Bronchial epithelial cell (primary cell): Measurements from ENCODE around the gene USP35. TPM values are rescaled to one million over a fixed set of nuclear protein-coding genes. Genes with fewer than 3 reads are reported as not detected.

ENCODE experiments used
- DNase-seq: peaks from one replicate; pipeline ENCODE4 v3.0.0-alpha.2; 2010; ENCODE audit warnings: low read depth
- FAIRE-seq: peaks from 2 replicates; lab custom pipeline; 2011; peaks lifted over from hg19 to GRCh38; lab: Jason Lieb, UNC
- H3K27me3 ChIP-seq: 2 replicates; pipeline ENCODE4 v1.5.1; 2011; ENCODE audit warnings: low read length; ENCODE audit not compliant: control insufficient read depth, insufficient read depth
- H3K36me3 ChIP-seq: 2 replicates; pipeline ENCODE4 v1.5.1; 2011; ENCODE audit warnings: low read length; ENCODE audit not compliant: control insufficient read depth, insufficient read depth
- H3K4me3 ChIP-seq: 2 replicates; pipeline ENCODE4 v1.5.1; 2011; ENCODE audit warnings: mild to moderate bottlenecking, low read depth, low read length, control low read depth
- total RNA-seq: library from RNA; depleted of rRNA; stranded (reverse); fragments of >200 nt; gene quantifications from 2 replicates; pipeline ENCODE4 v1.2.1, GENCODE V29; 2014
- TF ChIP-seq, protein P1 (sequence below): IDR thresholded peaks from 2 replicates; pipeline ENCODE4 v1.5.1; 2011; ENCODE audit warnings: mild to moderate bottlenecking, moderate library complexity, low read length, control low read depth, inconsistent platforms; ENCODE audit not compliant: insufficient read depth, severe bottlenecking

The USP35 gene
- total RNA-seq, 1 donor from 2014 or later: 3.7 TPM

DNA sequence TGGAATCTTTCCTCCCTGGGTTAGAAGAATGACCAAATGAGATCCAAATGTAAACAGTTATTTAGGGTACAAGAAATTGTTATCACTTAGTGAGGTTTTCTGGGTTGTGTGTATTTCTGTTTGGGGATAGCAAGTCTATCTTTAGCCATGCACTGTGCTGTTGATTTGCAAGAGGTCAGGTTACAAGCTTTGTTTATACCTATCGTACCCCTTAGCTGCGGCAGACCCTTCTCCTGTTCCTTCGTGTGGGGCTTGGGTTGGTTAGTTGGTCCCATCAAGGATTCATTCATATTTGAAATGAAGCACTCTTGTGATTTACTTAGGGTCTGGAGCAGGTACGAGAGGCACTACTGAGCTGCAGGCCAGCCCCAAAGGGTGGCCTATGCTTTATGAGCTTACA lies 72.6 kb downstream of the USP35 start:
- H3K27me3 ChIP-seq: no peaks in the 10 kb centered on the region
- TF ChIP-seq, protein P1, sequence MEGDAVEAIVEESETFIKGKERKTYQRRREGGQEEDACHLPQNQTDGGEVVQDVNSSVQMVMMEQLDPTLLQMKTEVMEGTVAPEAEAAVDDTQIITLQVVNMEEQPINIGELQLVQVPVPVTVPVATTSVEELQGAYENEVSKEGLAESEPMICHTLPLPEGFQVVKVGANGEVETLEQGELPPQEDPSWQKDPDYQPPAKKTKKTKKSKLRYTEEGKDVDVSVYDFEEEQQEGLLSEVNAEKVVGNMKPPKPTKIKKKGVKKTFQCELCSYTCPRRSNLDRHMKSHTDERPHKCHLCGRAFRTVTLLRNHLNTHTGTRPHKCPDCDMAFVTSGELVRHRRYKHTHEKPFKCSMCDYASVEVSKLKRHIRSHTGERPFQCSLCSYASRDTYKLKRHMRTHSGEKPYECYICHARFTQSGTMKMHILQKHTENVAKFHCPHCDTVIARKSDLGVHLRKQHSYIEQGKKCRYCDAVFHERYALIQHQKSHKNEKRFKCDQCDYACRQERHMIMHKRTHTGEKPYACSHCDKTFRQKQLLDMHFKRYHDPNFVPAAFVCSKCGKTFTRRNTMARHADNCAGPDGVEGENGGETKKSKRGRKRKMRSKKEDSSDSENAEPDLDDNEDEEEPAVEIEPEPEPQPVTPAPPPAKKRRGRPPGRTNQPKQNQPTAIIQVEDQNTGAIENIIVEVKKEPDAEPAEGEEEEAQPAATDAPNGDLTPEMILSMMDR: no peak
- DNase-seq (no peak), FAIRE-seq (no peak)
- no peak overlapping the region for H3K4me3 ChIP-seq
- H3K36me3 ChIP-seq: no peaks in the 10 kb centered on the region

DNA sequence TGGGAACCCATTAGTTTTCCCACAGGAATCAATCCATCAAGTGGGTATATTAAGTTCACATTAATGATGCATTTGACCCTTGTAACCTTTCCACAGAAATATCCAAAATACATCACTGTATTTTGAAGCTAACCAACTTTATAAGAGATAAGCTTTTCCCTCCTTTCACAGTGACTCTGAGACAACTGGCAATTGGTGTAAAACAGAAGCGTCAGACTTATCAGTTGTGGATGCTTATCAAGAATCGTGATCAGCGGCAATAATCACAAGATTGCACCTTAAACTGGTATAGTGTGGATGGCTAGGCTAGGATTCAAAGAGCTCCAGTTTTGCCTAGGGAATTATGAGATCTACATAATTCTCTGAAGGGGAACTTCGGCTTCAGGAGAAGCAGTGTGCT lies 73.1 kb downstream of the USP35 start:
- TF ChIP-seq, protein P1: no peak
- DNase-seq: no peak
- no peak for FAIRE-seq
- Histone ChIP-seq H3K27me3 (no peaks in the 10 kb centered on the region), H3K36me3 (no peaks in the 10 kb centered on the region), H3K4me3 (no peak overlapping the region)

DNA sequence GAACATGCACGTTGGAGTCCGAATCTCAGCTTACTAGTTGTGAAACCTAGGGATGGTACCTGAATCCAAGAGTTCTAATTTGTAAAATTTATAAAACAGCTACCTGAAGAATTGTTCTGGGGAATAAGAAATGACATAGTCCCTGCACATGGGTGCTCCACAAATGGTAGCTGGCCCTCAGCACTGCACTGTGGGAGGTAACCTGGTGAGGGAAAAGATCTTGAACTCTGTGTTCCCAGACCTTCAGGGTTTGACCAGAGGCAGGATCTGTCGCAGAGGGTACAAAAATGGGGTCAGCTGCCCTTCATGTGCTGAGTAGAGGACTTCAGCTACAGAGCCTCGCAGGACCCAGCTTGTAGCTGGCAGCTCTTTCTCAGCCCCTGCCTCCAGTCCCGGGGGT lies 73.5 kb downstream of the USP35 start:
- FAIRE-seq: no peak
- no peak overlapping the region for H3K4me3 ChIP-seq
- H3K36me3 ChIP-seq: no peaks in the 10 kb centered on the region
- TF ChIP-seq, protein P1: no peak
- H3K27me3 ChIP-seq: no peaks in the 10 kb centered on the region
- DNase-seq: no peak

GRCh38 chr11:78262691-78263090 lies 74.0 kb downstream of the USP35 start:
- no peak for DNase-seq
- TF ChIP-seq, protein P1: no peak
- Histone ChIP-seq H3K36me3 (no peaks in the 10 kb centered on the region), H3K27me3 (no peaks in the 10 kb centered on the region), H3K4me3 (no peak overlapping the region)
- FAIRE-seq: no peak

Other genes with a start within 250 kb of the USP35 start
- gene INTS4, start 194.3 kb upstream of the USP35 start, total RNA-seq: 17.5 and 29.7 TPM in 2 replicates
- gene KCTD14, start 165.6 kb upstream of the USP35 start, total RNA-seq: 0.77 and 1.3 TPM in 2 replicates
- not detected in 2 replicates for gene THRSP, start 125.1 kb upstream of the USP35 start, total RNA-seq
- gene NDUFC2, start 109.1 kb upstream of the USP35 start, total RNA-seq: 62.3 and 64.8 TPM in 2 replicates
- 18.4 and 20.1 TPM in 2 replicates for gene ALG8, start 49.3 kb upstream of the USP35 start, total RNA-seq
- gene KCTD21, start 293 bp upstream of the USP35 start, total RNA-seq: 3.7 and 5.6 TPM in 2 replicates
- 6.6 and 7.9 TPM in 2 replicates for gene GAB2, start 228.9 kb downstream of the USP35 start, total RNA-seq